Activated naive CD4-positive, alpha-beta T cell treated with anti-CD3 and anti-CD28 coated beads, Interleukin-2, amount 50 U/mL, for 24 hours (primary cell): ENCODE data around the gene SPECC1.
"Not testable (repeated sequence)": the region's sequence is repeated elsewhere in the genome, so short reads cannot be mapped to it uniquely, and the experiment has no call there.

ENCODE experiments used
- H3K27ac Mint-ChIP-seq: one replicate; pipeline ENCODE4 v1.8.0; 2021; ENCODE audit warnings: mild to moderate bottlenecking, mixed read lengths
- H3K27me3 Mint-ChIP-seq: one replicate; pipeline ENCODE4 v1.8.0; 2021; ENCODE audit warnings: mixed read lengths
- H3K36me3 Mint-ChIP-seq: one replicate; pipeline ENCODE4 v1.8.0; 2021; ENCODE audit warnings: mixed read lengths
- H3K4me1 Mint-ChIP-seq: one replicate; pipeline ENCODE4 v1.8.0; 2021; ENCODE audit warnings: mixed read lengths
- H3K4me3 Mint-ChIP-seq: one replicate; pipeline ENCODE4 v1.8.0; 2021; ENCODE audit warnings: mild to moderate bottlenecking, mixed read lengths
- H3K9me3 Mint-ChIP-seq: one replicate; pipeline ENCODE4 v1.8.0; 2021; ENCODE audit warnings: mixed read lengths

The SPECC1 gene

DNA sequence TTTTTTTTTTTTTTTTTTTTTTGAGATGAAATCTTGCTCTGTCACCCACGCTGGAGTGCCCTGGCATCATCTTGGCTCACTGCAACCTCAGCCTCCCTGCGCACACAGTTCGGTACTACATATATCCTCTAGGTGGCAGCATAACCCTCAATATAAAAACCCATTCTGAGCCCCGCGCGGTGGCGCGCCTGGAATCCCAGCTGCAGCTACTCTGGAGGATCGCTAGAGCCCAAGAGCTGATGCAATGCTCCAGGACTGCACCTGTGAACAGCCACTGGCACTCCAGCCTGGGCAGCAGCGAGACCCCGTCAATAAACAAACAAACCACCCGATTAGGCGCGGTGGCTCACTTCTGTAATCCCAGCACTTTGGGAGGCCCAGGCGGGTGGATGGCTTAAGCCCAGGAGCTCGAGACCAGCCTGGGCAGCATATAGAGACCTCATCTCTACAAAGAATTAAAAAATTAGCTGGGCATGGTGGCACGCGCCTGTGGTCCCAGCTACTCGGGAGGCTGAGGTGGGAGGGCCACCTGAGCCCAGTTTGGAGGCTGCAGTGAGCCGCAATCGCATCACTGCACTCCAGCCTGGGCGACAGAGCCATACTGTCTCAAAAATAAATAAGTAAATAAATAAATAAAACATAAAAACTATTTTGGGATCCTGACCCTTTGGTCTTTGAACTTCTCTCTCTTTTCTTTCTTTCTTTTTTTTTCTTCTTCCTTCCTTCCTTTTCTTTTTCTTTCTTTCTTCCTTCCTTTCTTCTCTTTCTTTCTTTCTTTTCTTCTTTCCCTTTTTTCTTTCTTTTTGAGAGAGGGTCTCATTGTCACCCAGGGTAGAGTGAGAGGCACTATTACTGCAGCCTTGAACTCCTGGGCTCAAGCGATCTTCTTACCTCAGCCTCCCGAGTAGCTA is 16.1 kb upstream of the SPECC1 start:
- peak overlapping the region; percentile 4 for H3K4me3 Mint-ChIP-seq
- H3K4me1 Mint-ChIP-seq = peaks cover 4% of the 10 kb centered on the region

DNA sequence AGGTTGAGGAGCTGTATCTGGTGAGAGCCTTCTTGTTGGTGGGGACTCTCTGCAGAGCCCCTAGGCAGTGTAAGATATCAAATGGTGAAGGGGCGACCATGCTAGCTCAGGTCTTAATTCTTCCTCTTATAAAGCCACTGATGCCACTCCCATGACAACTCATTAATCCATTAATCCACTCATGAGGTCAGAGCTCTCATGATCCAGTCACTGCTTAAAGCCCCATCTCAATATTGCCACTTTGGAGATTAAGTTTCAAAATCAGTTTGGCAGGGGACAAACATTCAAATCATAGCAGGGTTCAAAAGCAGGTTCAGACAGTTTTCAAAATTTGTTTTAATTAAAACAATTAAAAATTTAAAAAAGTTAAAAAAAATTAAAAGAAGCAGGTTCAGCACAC is 13.1 kb upstream of the SPECC1 start:
- Mint-ChIP-seq H3K36me3 (no peaks in the 10 kb centered on the region), H3K4me1 (peaks cover 4% of the 10 kb centered on the region), H3K27me3 (peaks cover 4% of the 10 kb centered on the region), H3K27ac (no peak overlapping the region), H3K9me3 (no peaks in the 10 kb centered on the region), H3K4me3 (no peak overlapping the region)

More for the DNA sequence above, 16.1 kb upstream of the SPECC1 start:
- Mint-ChIP-seq H3K27ac (peak overlapping the region; percentile 2), H3K36me3 (no peaks in the 10 kb centered on the region), H3K27me3 (no peaks in the 10 kb centered on the region), H3K9me3 (no peaks in the 10 kb centered on the region)

DNA sequence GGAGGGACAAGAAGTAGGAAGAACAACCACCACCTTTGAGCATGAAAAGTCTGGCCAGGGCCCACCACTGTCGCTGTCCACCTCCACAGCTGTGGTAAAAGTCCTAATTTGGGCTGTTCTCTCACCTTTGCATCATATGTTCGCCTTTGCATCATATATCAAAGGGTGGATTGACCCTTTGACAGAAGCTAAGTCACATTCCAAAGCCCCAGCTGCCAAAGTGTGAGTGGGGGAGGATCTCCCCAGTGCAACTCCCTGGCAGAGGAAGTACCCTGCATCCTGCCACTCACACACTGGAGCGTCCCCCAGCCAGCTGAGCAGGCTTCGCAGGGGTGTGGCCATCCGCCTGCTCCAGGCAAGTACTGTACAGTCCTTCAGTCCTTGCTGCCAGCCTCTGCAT is 12.7 kb upstream of the SPECC1 start:
- Mint-ChIP-seq H3K27ac (no peak overlapping the region), H3K4me3 (no peak overlapping the region), H3K4me1 (peaks cover 4% of the 10 kb centered on the region), H3K27me3 (peaks cover 4% of the 10 kb centered on the region), H3K36me3 (no peaks in the 10 kb centered on the region), H3K9me3 (no peaks in the 10 kb centered on the region)

DNA sequence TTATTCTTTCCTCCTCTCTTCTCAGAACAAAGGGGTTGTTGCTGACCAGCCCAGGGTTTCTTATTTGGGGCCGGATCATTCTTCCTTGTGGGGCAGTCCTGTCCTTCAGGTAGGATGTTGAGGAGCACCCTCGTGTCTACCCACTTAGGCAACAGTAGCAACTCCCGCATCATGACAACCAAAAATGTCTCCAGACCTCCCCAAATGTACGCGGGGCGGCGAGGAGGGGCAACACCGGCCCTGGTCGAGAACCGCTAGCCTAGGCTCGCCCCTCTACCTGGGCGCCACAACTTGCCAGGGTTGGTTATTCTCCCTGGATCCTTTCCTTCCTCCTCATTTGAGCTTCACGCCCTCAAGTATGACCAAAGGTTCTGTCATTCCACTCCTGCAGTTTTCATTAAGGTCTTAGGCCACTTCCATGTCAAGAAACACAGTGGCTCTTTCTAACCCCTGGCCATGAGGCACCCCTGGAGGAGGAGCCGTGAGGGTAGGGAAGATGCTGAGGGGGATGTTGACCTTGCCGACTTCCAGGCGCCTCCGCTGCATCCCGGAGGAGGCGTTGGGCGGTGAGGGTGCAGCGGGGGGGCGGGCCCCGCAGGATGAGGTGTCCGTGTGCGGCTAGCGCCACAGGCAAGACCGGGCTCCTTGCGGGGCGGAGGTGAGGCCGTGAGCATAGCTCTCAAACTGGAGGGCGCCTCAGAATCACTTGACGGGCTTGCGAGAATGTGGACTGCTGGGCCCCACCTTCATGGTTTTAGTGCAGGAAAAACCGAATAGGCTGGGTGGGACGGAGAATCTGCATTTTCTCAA is 712 bp upstream of the SPECC1 start:
- Mint-ChIP-seq H3K27ac (no peak overlapping the region), H3K27me3 (peaks cover 38% of the 10 kb centered on the region), H3K36me3 (no peaks in the 10 kb centered on the region), H3K4me1 (peaks cover 15% of the 10 kb centered on the region), H3K4me3 (peak overlapping the region; percentile 85), H3K9me3 (no peaks in the 10 kb centered on the region)

DNA sequence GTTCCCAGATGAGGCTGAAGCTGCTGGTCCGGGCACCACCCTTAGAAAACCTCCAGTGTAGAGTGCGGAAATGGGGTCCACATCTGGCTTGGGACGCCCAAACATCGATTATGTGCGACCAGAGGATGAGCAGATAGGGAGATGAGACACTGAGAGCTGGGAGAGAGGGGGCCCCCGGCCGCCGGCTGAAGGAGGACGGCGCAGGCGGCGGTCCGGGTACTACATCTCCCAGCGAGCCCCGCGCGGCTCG is 182 bp upstream of the SPECC1 start:
- Mint-ChIP-seq H3K9me3 (no peaks in the 10 kb centered on the region), H3K36me3 (no peaks in the 10 kb centered on the region), H3K4me3 (peak overlapping the region; percentile 85), H3K27me3 (peaks cover 43% of the 10 kb centered on the region), H3K27ac (no peak overlapping the region), H3K4me1 (peaks cover 15% of the 10 kb centered on the region)

DNA sequence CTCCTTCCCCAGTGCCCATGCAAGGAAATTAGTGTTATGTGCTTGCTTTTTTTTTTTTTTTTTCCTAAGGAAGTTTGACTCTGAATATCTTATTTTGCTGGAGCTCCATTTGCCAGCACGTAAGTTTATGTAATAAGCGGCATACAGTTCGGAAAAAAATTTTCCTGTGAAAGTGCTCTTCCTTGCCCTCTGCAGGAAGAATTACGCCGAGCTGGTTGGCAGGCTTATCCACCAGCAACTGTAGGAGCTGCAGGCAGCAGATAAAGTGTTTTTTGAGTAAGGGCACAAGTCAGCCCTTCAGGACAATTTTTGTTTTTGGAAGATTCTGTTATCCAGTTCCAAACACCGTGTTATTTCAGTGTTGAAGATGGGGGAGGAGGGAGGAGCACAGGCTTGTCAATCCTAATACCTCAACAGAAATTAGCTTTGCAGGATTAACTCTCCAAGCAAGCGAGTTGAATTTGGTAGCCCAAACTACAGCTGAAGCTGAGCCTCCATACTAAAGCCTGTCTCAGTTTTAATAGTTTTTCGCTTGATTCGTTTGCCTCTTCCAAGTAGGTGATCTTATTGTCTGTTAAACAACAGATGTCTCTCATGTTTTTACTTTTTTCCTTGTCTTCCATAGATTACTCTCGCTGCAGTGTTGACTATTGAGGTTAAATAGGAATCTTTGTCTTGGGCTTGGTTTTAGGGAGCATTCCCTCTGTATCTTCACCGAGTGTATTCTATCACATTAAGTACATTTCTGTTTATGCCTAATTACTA is 1.1 kb downstream of the SPECC1 start:
- peak overlapping the region; percentile 88 for H3K4me3 Mint-ChIP-seq
- H3K36me3 Mint-ChIP-seq = no peaks in the 10 kb centered on the region
- peaks cover 52% of the 10 kb centered on the region for H3K27me3 Mint-ChIP-seq
- no peaks in the 10 kb centered on the region for H3K9me3 Mint-ChIP-seq
- H3K4me1 Mint-ChIP-seq = peaks cover 15% of the 10 kb centered on the region
- no peak overlapping the region for H3K27ac Mint-ChIP-seq

DNA sequence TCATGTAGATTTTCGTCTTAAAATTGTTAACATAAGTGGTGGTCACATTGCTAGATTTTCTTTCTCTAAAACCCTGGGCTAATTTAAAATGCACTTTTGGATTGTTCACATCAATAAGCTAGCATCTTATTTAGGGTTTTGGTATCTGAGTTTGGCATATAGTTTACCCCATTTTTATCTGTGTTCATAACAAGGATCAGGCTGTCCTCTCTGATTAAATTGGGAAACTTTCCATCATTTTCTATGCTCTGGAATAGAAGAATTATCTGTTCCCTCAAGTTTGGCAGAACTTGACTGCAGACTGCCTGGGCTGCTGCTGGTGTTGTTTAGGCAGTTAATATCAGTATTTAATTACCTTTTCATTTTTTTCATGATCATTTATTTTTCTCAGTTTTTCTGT is 1.8 kb downstream of the SPECC1 start:
- Mint-ChIP-seq H3K9me3 (no peaks in the 10 kb centered on the region), H3K4me1 (peaks cover 15% of the 10 kb centered on the region), H3K36me3 (no peaks in the 10 kb centered on the region), H3K27me3 (peaks cover 52% of the 10 kb centered on the region), H3K27ac (no peak overlapping the region), H3K4me3 (peak overlapping the region; percentile 51)

DNA sequence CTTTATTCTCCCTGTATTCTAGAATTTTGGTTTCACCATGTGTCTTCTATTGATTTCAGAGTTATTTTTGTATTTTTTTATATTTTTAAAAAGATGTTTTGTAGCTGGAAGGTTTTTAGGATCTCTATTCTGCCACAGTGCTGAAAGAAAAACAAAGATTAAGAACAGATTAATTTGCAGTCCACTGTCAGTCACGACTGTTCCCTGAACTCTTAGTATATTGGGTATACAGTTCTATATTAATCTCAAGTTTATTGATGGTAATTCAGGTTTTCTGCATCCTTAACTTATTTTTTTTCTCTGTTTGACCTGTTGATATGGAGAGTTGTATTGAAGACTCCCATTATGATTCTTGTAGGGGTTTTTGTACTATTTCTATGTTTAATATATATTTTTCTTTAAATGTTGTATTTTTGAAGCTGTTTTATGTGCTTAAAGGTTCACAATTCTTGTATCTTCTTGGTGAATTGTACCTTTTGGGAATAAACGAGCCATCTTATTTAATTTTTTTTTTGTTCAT is 2.9 kb downstream of the SPECC1 start:
- Mint-ChIP-seq H3K36me3 (no peaks in the 10 kb centered on the region), H3K4me3 (no peak overlapping the region), H3K9me3 (no peaks in the 10 kb centered on the region), H3K27ac (no peak overlapping the region), H3K4me1 (peaks cover 15% of the 10 kb centered on the region), H3K27me3 (peaks cover 46% of the 10 kb centered on the region)

DNA sequence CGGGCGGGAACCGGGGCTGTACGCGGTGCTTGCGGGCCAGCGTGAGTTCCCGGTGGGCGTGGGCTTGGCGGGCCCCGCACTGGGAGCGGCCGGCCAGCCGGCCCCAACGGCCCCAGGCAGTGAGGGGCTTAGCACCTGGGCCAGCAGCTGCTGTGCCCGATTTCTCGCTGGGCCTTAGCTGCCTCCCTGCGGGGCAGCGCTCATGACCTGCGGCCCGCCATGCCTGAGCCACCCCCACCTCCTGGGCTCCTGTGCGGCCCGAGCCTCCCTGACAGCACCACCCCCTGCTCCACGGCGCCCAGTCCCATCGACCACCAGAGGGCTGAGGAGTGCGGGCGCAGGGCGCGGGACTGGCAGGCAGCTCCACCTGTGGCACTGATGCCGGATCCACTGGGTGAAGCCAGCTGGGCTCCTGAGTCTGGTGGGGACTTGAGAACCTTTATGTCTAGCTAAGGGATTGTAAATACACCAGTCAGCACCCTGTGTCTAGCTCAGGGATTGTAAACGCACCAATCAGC is 7.4 kb downstream of the SPECC1 start:
- not testable (repeated sequence) for H3K36me3 Mint-ChIP-seq, H3K27ac Mint-ChIP-seq, H3K4me1 Mint-ChIP-seq, H3K9me3 Mint-ChIP-seq, H3K4me3 Mint-ChIP-seq
- peaks cover 33% of the 10 kb centered on the region for H3K27me3 Mint-ChIP-seq

DNA sequence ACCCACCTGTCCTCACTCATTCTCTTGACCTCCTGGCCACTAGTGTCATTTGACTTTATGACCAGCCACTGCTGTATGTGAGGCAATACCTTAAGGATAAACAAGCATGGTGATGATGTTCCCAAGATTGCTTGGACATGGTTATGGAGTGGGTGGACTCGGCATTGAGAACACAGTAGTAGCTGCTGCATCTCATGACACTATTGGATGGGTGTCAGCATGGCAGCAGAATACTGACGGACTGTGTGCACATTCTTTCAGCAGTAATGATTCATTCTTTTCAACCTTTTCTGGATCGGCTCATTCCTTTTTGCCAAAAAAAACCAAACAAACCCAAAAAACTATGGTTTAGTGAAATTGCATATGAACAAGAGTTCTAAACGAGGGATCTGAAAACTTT is 13.5 kb downstream of the SPECC1 start:
- H3K36me3 Mint-ChIP-seq = no peaks in the 10 kb centered on the region
- H3K9me3 Mint-ChIP-seq = no peaks in the 10 kb centered on the region
- H3K27me3 Mint-ChIP-seq = peaks cover 8% of the 10 kb centered on the region
- no peak overlapping the region for H3K4me3 Mint-ChIP-seq
- H3K27ac Mint-ChIP-seq = no peak overlapping the region
- no peaks in the 10 kb centered on the region for H3K4me1 Mint-ChIP-seq

DNA sequence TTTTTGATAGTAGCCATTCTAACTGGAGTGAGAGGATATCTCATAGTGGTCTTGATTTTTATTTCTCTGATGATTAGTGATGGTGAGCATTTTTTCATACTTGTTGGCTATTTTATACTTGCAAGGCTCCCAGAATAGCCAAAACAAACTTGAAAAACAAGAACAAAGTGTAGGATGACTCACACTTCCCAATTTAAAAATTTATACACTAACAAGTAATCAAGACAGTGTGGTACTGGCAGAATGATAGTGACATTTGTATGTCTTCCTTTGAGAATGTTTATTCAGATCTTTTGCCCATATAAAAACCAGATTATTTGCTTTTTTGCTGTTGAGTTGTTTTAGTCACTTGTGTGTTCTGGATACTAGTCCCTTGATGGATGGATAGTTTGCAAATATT is 17.8 kb downstream of the SPECC1 start:
- Mint-ChIP-seq H3K9me3 (no peaks in the 10 kb centered on the region), H3K27me3 (peaks cover 8% of the 10 kb centered on the region), H3K36me3 (no peaks in the 10 kb centered on the region), H3K4me1 (no peaks in the 10 kb centered on the region), H3K4me3 (no peak overlapping the region), H3K27ac (no peak overlapping the region)

DNA sequence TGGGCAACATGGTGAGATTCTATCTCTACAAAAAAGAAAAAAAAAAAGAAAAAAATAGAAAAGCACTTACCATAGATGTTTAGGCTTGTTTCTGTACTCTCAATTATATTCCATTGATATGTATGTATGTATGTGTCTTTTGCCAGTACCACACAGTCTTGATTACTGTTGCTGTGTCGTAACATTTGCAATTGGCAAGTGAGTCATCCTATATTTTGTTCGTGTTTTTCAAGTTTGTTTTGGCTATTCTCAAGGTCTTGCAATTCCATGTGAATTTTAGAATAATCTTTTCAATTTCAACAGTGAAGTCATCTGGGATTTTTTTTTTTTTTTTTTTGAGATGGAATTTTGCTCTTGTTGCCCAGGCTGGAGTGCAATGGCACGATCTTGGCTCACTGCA is 19.3 kb downstream of the SPECC1 start:
- peaks cover 7% of the 10 kb centered on the region for H3K27me3 Mint-ChIP-seq
- no peaks in the 10 kb centered on the region for H3K4me1 Mint-ChIP-seq
- H3K9me3 Mint-ChIP-seq = no peaks in the 10 kb centered on the region
- H3K27ac Mint-ChIP-seq = no peak overlapping the region
- no peak overlapping the region for H3K4me3 Mint-ChIP-seq
- no peaks in the 10 kb centered on the region for H3K36me3 Mint-ChIP-seq

DNA sequence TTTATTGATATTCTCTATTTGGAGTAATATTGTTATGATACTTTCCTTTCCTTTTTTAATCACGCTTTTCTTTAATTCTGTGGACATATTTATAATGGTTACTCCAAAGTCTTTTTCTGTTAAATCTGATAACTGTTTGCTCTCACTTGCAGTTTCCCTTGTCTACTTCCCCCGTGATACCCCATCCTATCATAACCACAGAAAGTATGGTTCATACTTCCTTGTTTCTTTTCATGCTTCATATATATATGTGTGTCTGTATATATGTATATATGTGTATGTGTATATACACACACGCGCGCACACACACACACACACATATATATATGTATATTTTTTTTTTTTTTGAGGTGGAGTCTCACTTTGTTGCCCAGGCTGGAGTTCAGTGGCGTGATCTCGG is 23.5 kb downstream of the SPECC1 start:
- no peaks in the 10 kb centered on the region for H3K4me1 Mint-ChIP-seq
- no peaks in the 10 kb centered on the region for H3K9me3 Mint-ChIP-seq
- H3K27ac Mint-ChIP-seq = no peak overlapping the region
- no peaks in the 10 kb centered on the region for H3K36me3 Mint-ChIP-seq
- H3K4me3 Mint-ChIP-seq = no peak overlapping the region
- peaks cover 5% of the 10 kb centered on the region for H3K27me3 Mint-ChIP-seq

DNA sequence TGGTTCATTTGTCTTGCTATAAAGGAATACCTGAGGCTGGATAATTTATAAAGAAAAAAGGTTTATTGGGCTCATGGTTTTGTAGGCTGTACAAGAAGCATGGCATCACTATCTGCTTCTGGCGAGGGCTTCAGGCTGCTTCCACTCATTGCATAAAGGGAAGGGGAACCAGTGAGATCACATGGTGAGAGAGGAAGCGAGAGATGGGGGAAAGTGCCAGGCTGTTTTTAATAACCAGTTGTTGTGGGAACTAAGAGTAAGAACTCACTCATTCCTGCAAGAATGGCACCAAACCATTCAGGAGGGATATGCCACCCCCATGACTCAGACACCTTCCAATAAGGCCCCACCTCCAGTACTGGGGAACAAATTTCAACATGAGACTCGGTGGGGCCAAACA is 24.3 kb downstream of the SPECC1 start:
- Mint-ChIP-seq H3K4me1 (no peaks in the 10 kb centered on the region), H3K9me3 (no peaks in the 10 kb centered on the region), H3K27ac (no peak overlapping the region), H3K27me3 (peaks cover 5% of the 10 kb centered on the region), H3K4me3 (no peak overlapping the region), H3K36me3 (no peaks in the 10 kb centered on the region)

DNA sequence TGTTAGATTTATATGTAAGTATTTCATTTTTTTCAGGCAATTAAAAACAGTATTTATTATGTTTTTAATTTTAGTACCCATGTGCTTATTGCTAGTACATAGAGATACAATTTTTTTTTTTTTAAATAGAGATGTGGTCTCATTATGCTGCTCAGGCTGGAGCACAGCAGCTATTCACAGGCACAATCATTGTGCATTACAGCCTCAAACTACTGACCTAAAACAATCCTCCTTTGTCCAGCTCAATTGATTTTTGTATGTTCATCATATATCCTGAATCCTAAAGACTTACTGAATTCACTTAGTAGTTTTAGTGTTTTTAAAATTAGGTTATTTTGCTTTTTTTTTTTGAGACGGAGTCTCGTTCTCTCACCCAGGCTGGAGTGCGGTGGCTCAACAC is 26.3 kb downstream of the SPECC1 start:
- Mint-ChIP-seq H3K27me3 (peaks cover 5% of the 10 kb centered on the region), H3K4me3 (no peak overlapping the region), H3K4me1 (no peaks in the 10 kb centered on the region), H3K36me3 (no peaks in the 10 kb centered on the region), H3K9me3 (no peaks in the 10 kb centered on the region), H3K27ac (no peak overlapping the region)
